SK-N-SH treated with all-trans-retinoic acid at 6 μM for 48 hours (cell line): ENCODE results near the gene MAML2.
A peak's percentile ranks its signal among the peaks of the same experiment; 100 is the strongest.

ENCODE experiments used
- ATAC-seq: fragments of 200-7000 bp; cut with Tn5 transposase; 3 replicates; pipeline ENCODE4 v1.9.1; 2020; ENCODE audit warnings: mild to moderate bottlenecking, moderate library complexity
- ARNTL ChIP-seq: fragments of 450-650 bp; formaldehyde crosslinking; IDR thresholded peaks from 2 replicates; pipeline ENCODE4 v1.5.0; 2020; ENCODE audit warnings: low read depth, mild to moderate bottlenecking, moderate library complexity, borderline replicate concordance
- BACH2 ChIP-seq: fragments of 250-450 bp; sonication (Bioruptor Pico); IDR thresholded peaks from 2 replicates; pipeline ENCODE4 v1.9.0; 2021; ENCODE audit warnings: mild to moderate bottlenecking, borderline replicate concordance
- CREB5 ChIP-seq: fragments of 250-450 bp; sonication (Bioruptor Pico); IDR thresholded peaks from 2 replicates; pipeline ENCODE4 v1.5.1; 2020; ENCODE audit warnings: low read depth, mild to moderate bottlenecking, moderate library complexity
- CSDC2 ChIP-seq: fragments of 250-450 bp; sonication (Bioruptor Pico); IDR thresholded peaks from 2 replicates; pipeline ENCODE4 v1.5.0; 2020; ENCODE audit warnings: mild to moderate bottlenecking, moderate library complexity
- ESRRG ChIP-seq: fragments of 250-450 bp; sonication (Bioruptor Pico); IDR thresholded peaks from 2 replicates; pipeline ENCODE4 v1.6.1; 2021; ENCODE audit warnings: mild to moderate bottlenecking
- ISL1 ChIP-seq: fragments of 250-450 bp; sonication (Bioruptor Pico); IDR thresholded peaks from 2 replicates; pipeline ENCODE4 v2.1.2; 2022; ENCODE audit warnings: mild to moderate bottlenecking, moderate library complexity
- OSR1 ChIP-seq: fragments of 250-450 bp; sonication (Bioruptor Pico); IDR thresholded peaks from 2 replicates; pipeline ENCODE4 v1.8.0; 2022; ENCODE audit warnings: moderate library complexity, mild to moderate bottlenecking, inconsistent platforms
- PATZ1 ChIP-seq: fragments of 250-450 bp; sonication (Bioruptor Pico); IDR thresholded peaks from 2 replicates; pipeline ENCODE4 v1.8.0; 2020; ENCODE audit warnings: mild to moderate bottlenecking, moderate library complexity, borderline replicate concordance
- POU6F1 ChIP-seq: fragments of 250-450 bp; sonication (Bioruptor Pico); IDR thresholded peaks from 2 replicates; pipeline ENCODE4 v1.8.0; 2021; ENCODE audit warnings: low read depth, mild to moderate bottlenecking, moderate library complexity, borderline replicate concordance
- PPARA ChIP-seq: fragments of 250-450 bp; sonication (Bioruptor Pico); IDR thresholded peaks from 2 replicates; pipeline ENCODE4 v1.5.0; 2020; ENCODE audit warnings: mild to moderate bottlenecking, borderline replicate concordance
- SNAI2 ChIP-seq: fragments of 250-450 bp; sonication (Bioruptor Pico); IDR thresholded peaks from 2 replicates; pipeline ENCODE4 v1.5.0; 2020; ENCODE audit warnings: mild to moderate bottlenecking, moderate library complexity
- TCF4 ChIP-seq: fragments of 250-450 bp; sonication (Bioruptor Pico); IDR thresholded peaks from 2 replicates; pipeline ENCODE4 v1.8.0; 2021; ENCODE audit warnings: mild to moderate bottlenecking, moderate library complexity, borderline replicate concordance
- TOX ChIP-seq: fragments of 250-450 bp; sonication (Bioruptor Pico); IDR thresholded peaks from 2 replicates; pipeline ENCODE4 v1.8.0; 2021; ENCODE audit warnings: mild to moderate bottlenecking, moderate library complexity, borderline replicate concordance
- TSHZ2 ChIP-seq: fragments of 250-450 bp; sonication (Bioruptor Pico); IDR thresholded peaks from 2 replicates; pipeline ENCODE4 v1.5.0; 2020; ENCODE audit warnings: mild to moderate bottlenecking, moderate library complexity
- ZC3H10 ChIP-seq: fragments of 250-450 bp; sonication (Bioruptor Pico); IDR thresholded peaks from 2 replicates; pipeline ENCODE4 v1.5.1; 2021; ENCODE audit warnings: mild to moderate bottlenecking, moderate library complexity
- ZFP3 ChIP-seq: fragments of 250-450 bp; sonication (Bioruptor Pico); IDR thresholded peaks from 2 replicates; pipeline ENCODE4 v1.5.0; 2020; ENCODE audit warnings: mild to moderate bottlenecking, moderate library complexity
- ZFP30 ChIP-seq: fragments of 450-650 bp; formaldehyde crosslinking; IDR thresholded peaks from 2 replicates; pipeline ENCODE4 v1.5.0; 2022; ENCODE audit warnings: mild to moderate bottlenecking, moderate library complexity
- ZNF565 ChIP-seq: fragments of 450-650 bp; formaldehyde crosslinking; conservative IDR thresholded peaks from 2 replicates; pipeline ENCODE4 v1.5.0; 2020; ENCODE audit warnings: low read depth, mild to moderate bottlenecking, moderate library complexity
- ZNF70 ChIP-seq: fragments of 450-650 bp; formaldehyde crosslinking; IDR thresholded peaks from 2 replicates; pipeline ENCODE4 v1.5.0; 2020; ENCODE audit warnings: mild to moderate bottlenecking, moderate library complexity
- ZNF8 ChIP-seq: fragments of 450-650 bp; formaldehyde crosslinking; IDR thresholded peaks from 2 replicates; pipeline ENCODE4 v1.5.0; 2020; ENCODE audit warnings: mild to moderate bottlenecking, moderate library complexity

MAML2 gene

GRCh38 chr11:96172604-96173003 lies 170.4 kb downstream of the MAML2 start:
- ATAC-seq = no peak
- TF ChIP-seq ZNF70 (CRISPR knock-in tag) (no peak), SNAI2 (no peak), ZFP3 (CRISPR knock-in tag) (no peak), ESRRG (CRISPR knock-in tag) (no peak), TSHZ2 (CRISPR knock-in tag) (no peak), ZC3H10 (CRISPR knock-in tag) (no peak), POU6F1 (CRISPR knock-in tag) (no peak), ARNTL (CRISPR knock-in tag) (no peak), ZNF565 (CRISPR knock-in tag) (no peak), BACH2 (no peak), CREB5 (CRISPR knock-in tag) (no peak), TOX (CRISPR knock-in tag) (no peak), TCF4 (no peak), ISL1 (CRISPR knock-in tag) (no peak), ZFP30 (CRISPR knock-in tag) (no peak), PPARA (CRISPR knock-in tag) (no peak), ZNF8 (no peak)

GRCh38 chr11:96169250-96169649 lies 173.7 kb downstream of the MAML2 start:
- peak; percentile 20 for ATAC-seq
- TF ChIP-seq PATZ1 (CRISPR knock-in tag) (no peak), SNAI2 (no peak), CSDC2 (no peak), TSHZ2 (CRISPR knock-in tag) (no peak), ZFP3 (CRISPR knock-in tag) (no peak), ZC3H10 (CRISPR knock-in tag) (no peak), ESRRG (CRISPR knock-in tag) (no peak), ZFP30 (CRISPR knock-in tag) (no peak)

- TF ChIP-seq OSR1 (CRISPR knock-in tag) (no peak), PPARA (CRISPR knock-in tag) (no peak), TOX (CRISPR knock-in tag) (no peak), ZFP3 (CRISPR knock-in tag) (no peak), PATZ1 (CRISPR knock-in tag) (no peak)
- peak; percentile 59 for ATAC-seq
Measured at GRCh38 chr11:96168623-96169022, 174.4 kb downstream of the MAML2 start.
